Left renal cortex interstitium (tissue), 4 donors: ENCODE results near the gene SRCAP. TPM values are rescaled to one million over a fixed set of nuclear protein-coding genes. Genes with fewer than 3 reads are reported as not detected.
"Not testable (repeated sequence)": the region's sequence is repeated elsewhere in the genome, so short reads cannot be mapped to it uniquely, and the experiment has no call there.

ENCODE experiments used
- DNase-seq, 4 donors: peaks; one replicate each; pipeline ENCODE4 v3.0.0-alpha.2; 2013; ENCODE audit warnings: low read depth in 4 of 4, low spot score in 2 of 4, missing footprints in 1 of 4
- polyA plus RNA-seq, 4 donors: library from polyadenylated mRNA; unstranded; fragments of 120-200 nt; gene quantifications; one replicate each; pipeline ENCODE4 v1.2.1, GENCODE V29; 2013; ENCODE audit not compliant: insufficient read length in 4 of 4

The SRCAP gene
- polyA plus RNA-seq, 4 donors, result 23.0 to 62.5 (median 37.3) TPM

DNA sequence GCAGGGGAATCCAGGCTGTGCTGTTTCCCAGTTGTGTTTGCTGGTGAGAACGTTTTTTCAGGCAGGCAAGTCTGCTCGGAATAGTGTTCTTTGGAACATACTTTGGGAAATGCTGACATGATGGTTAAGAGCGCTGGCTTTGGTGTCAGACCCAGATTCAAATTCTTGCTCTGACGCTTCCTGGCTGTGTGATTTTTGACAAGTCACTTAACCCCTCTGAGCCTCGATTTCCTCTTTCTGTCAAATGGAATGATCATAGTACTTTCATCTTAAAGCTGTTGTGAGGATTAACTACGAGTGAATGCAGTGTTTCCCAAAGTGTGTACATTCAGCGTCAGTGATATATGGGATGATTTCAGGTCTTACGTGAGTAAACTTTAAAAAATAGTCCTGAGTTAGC lies 35.9 kb upstream of the SRCAP start:
- DNase-seq, result no peak

DNA sequence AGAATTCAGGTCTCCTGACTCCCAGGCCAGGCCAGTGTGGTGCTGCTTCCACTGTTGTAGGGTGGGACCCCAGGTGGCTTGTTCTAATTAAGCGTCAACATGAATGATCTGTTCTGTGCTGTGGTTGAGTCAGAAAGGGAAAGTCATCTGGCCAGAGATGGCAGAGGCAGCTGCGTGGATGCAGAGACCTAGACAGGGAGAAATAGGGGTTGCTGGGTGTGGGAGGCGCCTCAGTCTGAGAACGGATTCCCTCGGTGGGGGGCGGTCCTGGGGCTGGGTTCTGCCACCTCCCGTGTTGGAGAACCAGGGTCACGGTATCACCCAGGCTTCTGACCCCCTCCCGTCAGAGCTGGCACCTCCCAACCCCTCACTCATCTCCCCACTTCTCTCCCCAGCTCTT lies 35.2 kb upstream of the SRCAP start:
- DNase-seq, result no peak

DNA sequence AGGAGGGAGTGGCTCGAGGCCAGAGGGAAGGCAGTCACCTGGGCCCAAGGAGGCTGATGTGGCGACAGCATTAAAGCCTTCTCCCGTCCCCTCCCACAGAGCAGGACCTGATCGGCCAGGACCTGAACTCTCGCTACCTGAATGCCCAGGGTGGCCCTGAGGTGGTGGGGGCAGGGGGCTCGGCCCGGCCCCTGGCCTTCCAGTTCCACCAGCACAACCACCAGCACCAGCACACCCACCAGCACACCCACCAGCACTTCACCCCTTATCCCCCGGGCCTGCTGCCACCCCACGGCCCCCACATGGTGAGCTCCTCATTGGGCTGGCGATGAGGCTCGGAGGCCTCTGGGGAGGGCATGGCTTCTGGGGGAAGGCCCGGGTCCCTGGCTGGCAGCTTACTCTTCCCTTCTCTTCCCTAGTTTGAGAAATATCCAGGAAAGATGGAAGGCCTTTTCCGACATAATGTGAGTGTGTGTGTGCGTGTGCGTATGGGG lies 34.3 kb upstream of the SRCAP start:
- no peak for DNase-seq

DNA sequence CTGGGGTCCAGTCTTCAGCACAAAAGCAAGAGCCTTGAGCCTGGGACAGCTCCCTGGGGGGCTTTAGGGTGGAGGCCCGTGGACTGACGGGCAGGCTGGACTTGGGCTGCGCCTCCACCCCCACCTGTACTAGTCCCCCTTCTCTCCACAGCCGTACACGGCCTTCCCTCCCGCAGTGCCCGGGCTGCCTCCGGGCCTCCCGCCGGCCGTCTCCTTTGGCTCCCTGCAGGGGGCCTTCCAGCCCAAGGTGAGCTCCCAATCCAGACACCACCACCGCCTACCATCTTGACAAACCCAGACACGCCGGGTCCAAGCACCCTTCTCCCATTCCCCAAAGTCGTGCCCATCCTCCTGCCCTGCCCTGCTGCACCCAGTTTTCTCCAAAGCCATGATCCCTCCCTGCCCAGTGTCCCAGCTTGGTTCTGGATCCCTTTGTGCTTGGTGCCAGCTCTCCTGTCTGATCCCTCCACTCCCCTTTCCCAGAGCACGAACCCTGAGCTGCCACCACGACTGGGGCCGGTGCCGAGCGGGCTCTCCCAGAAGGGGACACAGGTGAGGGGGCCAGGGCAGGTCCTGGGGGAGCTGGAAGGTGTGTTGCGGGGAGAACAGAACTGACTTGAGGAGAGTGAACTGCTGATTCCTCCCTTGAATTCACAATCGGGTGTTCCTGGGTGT lies 33.7 kb upstream of the SRCAP start:
- no peak for DNase-seq

DNA sequence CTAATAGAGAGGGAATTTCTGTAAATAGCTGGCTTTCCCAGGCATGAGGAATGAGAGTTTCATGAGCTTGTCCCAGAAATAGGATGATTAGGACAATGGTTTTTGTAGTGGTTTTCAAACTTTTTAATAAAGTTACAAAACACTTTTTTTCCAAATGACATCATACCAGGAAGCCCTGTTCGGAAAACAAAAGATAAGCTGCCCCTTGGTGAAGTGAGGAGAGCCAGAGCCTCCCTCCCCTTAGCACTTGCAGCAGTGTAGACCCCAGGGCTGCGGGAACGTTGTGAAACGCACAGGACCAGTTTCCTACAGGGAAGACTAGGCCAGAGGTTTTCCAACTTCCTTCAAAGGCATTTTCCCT lies 33.2 kb upstream of the SRCAP start:
- DNase-seq, result no peak

DNA sequence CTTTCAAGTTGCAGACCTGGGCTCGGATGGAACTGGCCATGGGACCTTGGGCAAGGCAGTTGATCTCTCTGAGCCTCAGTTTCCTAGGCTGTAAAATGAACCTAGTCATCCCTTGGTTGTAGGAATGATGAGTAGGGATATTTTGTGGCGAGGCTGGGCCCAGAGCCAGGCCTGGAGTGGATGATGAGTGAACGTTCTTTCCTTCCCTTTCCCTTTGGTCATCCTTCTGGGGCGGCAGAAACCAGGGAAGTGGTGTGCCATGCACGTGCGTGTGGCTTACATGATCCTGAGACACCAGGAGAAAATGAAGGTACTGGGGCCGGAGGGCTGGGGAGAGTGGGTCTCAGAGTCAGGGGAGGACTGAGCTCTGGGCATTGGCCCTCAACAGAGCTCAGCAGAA lies 32.3 kb upstream of the SRCAP start:
- DNase-seq, result no peak

DNA sequence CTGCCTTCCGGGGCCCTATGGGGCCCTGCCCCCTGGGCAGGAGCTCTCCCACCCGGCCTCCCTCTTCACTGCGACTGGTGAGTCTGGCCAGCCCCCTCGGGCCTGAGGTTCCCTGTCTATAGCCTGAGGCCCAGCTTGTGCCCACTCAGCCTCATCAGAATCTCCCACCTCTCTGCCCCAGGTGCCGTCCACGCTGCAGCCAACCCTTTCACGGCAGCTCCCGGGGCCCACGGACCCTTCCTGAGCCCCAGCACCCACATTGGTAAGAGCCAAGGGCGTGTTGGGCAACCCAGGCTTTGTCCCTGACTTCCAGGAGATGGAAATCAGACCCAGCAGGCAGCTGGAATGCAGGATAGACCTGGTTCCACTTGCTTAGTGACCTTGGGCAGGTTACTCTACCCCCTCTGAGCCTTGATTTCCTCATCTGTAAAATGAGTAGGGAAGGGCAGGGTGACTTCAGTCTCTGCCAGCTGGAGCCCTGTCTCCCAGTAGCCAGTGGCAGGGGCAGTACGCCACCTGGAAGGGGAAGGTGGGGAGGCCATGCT lies 31.5 kb upstream of the SRCAP start:
- DNase-seq, result no peak

DNA sequence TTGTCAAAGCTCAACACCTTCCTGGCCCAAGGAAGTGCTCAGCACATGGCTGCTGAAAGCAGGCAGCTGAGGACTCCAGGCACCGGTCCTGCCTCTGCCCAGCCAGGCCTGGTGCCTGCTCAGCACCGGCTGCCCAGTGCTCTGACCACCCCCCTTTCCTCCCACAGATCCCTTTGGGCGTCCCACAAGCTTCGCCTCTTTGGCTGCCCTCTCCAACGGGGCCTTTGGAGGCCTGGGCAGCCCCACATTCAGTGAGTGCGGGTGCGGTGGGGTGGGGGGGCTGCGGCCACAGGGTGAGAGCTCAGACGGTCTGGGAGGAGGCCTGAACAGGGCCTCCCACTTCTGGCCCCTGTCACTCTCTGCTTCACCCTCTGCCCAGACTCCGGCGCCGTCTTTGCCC lies 30.6 kb upstream of the SRCAP start:
- DNase-seq, result no peak

DNA sequence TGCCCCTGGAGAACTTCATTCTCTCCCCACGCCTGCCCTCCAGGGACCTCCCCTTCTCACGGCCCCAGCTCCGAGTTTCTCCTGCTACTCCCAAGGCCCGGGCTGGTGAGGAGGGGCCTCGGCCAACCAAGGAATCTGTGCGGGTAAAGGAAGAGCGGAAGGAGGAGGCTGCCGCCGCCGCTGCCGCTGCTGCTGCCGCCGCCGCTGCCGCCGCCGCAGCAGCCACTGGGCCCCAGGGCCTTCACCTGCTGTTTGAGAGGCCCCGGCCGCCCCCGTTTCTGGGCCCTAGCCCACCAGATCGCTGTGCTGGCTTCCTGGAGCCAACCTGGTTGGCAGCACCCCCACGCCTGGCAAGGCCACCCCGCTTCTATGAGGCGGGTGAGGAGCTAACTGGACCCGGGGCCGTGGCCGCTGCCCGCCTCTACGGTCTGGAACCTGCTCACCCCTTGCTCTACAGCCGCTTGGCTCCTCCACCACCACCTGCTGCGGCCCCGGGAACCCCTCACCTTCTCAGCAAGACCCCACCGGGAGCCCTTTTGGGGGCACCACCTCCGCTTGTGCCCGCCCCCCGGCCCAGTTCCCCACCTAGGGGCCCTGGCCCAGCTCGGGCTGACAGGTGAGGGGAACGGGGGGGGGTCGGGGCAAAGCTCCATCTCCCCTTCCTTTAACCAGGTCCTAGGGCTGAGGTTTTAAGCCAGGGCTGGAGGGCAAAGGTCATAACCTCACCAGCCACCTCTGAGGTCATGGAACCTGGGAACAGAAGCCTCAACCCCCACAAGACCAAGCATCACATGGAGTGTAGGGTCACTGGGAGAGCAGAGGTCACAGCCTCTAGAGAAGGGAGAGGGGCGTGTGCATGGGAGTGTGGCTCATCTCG lies 29.7 kb upstream of the SRCAP start:
- DNase-seq, result no peak

DNA sequence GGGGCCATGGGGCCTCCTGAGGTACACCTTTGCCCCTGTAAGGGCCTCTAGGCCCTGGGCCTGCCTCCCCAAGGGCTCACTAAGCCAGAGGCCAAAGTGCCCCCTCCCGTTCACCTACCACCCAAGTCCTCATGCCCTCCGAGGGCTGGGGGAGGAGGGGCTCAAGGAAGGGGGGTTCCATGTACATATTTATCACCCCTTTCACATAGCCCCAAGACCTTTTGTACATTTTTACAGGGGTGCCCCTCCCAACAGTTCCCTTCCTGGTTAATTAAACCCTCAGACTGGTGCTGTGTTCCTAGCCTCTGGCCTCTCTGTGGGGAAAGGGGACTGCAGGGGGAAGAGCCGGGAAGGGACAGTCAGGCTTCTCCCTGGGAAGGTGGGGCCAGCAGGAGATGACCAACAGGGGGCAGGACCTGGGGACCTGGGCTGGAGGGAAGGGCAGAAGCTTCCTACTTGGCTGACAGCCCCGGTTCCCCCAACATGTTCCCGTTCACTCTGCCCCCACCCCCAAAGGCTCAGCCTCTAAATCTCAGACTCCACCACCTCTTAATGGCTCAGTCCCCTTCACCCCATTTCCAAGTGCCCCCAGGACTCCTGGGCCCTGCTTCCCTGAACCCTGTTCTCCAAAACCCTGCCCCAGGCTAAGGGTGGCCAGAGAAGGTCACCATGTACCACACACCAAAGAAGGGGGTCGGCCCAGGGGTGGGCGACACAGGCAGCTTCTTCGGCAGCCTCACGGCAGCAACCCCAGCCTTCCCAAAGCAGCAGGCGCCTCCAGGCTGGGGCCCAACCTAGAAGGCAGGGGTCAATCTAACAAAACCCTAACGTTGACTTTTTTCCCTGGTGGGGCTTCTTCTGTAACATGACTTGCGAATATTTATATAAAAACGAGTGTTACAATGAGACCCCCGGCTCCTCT lies 28.8 kb upstream of the SRCAP start:
- DNase-seq, result no peak

DNA sequence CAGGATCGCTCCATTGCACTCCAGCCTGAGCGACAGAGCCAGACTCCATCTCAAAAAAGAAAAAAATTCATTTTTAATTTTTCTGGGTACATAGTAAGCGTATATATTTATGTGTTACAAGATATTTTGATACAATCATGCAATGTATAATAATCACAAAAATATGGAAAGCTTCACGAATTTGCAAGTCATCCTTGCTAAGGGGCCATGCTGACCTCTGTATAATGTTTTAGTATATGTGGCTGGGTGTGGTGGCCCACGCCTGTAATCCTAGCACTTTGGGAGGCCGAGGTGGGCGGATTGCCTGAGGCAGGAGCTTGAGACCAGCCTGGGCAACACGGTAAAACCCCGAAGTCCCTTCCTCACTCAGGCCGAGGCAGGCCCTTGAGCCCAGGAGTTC lies 23.8 kb upstream of the SRCAP start:
- no peak for DNase-seq

DNA sequence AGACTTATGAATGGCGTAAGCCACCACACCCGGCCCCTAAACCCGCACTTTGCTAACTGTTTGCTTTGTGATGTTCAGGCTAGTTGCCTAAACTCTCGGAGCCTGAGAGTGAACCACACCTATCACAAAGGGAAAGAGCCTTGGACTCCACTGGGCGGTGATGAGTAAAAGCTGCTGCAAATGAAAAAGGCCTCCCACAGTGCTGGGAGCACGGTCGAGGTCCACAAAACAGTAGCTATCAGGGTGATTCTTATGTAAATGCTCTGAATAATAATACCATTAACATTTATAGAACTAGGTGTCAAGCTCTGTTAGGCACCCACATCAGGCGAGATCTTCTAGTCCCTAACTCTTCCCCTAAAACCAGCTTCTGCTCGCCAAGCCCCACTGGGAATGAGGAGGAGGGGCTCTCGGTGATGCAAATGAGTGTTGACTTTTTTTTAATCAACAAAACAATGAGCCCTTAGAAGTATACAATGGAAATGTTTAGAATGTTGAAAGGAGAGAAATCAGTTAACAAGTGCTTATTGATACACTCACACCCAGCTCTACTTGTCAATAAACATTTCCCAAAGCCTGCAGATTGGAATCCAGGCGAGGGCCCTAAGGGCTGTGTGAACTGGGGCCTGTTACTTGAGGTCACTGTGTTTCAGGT lies 20.9 kb upstream of the SRCAP start:
- DNase-seq, result no peak

DNA sequence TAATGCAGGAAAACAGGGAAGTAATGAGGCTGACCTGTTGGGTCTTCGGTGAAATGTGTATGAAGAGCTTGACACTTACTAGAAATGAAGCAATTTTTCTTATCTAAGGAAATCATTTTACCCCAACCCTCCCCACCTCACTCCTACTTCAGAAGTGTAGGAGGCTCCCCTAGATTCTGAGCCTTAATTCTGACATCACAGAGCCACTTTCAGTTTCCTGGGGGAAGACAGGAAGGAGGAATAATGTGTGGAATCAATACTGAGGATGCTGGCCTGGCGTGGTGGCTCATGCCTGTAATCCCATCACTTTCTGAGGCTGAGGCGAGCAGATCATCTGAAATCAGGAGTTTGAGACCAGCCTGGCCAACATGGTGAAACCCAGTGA lies 20.4 kb upstream of the SRCAP start:
- DNase-seq, result no peak

DNA sequence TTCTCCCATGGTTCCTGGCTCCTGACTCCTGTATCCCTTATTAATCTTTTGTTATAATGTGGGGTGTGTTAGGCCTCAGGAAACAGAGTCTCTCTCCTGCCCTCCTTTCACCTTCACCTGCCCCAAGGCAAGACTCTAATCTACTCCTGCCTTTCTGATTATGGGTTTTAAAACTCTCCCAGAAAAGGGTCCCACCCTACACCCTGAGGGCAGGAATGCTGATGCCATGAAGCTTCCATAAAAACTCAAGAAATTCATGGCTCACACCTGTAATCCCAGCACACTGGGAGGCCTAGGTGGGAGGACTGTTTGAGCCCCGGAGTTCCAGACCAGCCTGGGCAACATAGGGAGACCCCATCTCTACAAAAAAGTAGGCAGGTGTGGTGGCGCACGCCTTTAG lies 18.6 kb upstream of the SRCAP start:
- no peak for DNase-seq

DNA sequence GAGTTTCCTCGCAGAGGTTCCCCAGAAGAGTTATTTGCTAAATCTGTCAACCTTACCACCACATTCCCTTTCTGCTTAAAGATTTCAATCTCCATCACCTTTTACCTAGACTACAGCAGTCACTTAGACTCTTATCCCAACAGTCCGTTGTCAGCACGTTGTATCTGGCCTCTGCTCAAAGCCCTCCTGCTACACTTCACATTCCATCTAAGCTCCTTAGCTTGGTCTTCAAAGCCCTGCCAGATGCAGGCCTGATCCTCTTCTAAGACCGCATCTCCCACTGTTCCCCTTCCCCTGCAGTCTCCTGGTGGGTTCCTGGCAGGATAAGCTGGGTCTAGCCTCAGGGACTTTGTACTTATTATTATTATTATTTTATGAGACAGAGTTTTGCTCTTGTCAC lies 10.3 kb upstream of the SRCAP start:
- no peak for DNase-seq

DNA sequence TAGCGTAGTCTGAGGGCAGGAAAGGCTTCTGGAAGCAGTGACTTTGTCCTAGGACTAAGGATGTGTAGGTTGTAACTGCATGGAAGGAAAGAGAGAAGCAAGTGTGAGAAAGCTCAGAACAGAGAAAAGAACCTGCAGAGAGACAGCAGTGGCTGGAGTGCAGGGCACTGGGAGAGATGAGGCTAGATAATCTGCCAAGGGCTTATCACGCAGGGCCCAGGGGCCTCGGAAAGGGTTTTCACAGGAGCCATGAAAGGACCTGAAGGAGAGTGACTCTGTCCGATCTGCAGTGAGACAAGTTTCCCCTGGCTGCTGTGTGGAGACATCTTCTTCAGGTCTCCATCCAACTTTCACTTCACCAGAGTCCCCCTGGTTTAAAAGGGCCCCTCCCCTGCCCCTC lies 7.1 kb upstream of the SRCAP start:
- no peak for DNase-seq

DNA sequence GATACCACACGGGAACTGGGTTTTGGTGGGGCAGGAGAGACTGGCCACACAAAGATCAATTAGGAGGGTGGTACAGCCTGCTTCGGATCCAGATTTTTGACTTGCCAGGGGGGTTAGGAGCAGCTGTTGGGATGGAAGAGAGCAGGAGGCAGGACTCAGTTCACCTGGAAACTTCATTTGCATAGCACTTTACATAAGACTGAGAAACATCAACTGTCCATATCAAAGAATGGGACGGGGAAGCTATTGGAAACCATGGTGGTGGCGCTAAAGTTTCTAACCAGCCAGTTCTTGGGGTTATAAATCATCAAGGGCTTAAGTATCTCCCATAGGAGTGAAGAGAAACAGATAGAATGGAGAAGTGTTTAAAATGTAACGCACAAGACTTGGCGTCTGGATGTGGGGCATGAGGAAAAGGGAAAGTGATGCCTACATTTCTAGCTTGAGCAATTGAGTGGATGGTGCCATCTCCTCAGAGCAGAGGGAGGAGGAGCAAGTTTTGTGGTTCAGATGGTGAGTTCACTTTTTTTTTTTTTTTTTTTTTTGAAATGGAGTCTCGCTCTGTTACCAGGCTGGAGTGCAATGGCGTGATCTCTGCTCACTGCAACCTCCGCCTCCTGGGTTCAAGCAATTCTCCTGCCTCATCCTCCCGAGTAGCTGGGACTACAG lies 6.4 kb upstream of the SRCAP start:
- no peak for DNase-seq

DNA sequence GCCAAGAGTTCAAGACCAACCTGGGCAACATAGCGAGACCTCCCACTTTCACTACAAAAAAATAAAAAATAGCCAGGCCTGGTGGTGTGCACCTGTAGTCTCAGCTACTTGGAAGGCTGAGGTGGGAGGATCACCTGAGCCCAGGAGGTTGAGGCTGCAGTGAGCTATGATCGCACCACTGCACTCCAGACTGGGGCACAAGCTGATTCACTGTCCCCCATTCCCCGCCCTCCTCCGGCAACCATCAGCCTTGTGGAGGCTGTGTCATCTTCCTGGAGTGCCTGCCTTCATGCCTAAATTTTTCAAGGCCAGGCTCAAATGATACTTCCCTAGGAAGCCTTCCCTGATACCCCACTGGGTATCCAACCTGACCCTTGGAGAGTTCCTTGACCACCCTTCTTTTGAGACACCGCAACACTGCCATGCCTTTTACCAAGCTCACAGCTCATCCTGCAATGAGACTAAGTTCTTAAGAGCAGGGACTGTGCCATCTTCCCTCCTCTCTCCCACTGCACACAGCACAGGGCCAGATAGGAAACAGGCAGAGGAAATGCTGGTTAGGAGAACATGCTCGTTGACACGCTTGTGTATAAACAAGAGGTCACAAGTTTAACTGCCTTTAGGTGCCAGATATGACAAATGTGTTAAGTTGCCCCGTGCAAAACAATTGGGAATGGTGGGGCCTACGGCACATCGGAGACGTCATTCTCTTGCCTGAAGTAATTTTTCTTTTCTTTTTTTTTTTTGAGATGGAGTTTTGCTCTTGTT lies 3.9 kb upstream of the SRCAP start:
- no peak for DNase-seq

DNA sequence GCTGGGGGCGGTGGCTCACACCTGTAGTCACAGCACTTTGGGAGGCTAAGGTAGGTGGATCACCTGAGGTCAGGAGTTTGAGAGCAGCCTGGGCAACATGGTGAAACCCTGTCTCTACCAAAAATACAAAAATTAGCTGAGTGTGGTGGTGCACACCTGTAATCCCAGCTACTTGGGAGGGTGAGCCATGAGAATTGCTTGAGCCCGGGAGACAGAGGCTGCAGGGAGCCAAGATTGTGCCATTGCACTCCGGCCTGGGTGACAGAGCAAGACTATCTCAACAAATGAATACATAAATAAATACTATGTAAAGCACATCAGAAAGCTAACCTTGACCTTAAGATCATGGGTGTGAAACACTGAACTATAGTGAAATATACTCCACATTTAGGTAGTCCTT lies 2.3 kb upstream of the SRCAP start:
- DNase-seq, result not testable (repeated sequence)
